HFFc6 (cell line): ENCODE measurements around the gene PAPPA2. TPM values are rescaled to one million over a fixed set of nuclear protein-coding genes. Genes with fewer than 3 reads are reported as not detected.

Experiments
- DNase-seq: peaks from one replicate; pipeline ENCODE4 v3.0.0-alpha.2; 2018
- H3K27ac Mint-ChIP-seq: 2 replicates; pipeline ENCODE4 v1.8.0; 2020; ENCODE audit warnings: mild to moderate bottlenecking, mixed read lengths
- H3K27me3 Mint-ChIP-seq: 2 replicates; pipeline ENCODE4 v1.8.0; 2021; ENCODE audit warnings: mild to moderate bottlenecking, moderate library complexity, mixed read lengths; ENCODE audit not compliant: insufficient read depth
- H3K36me3 Mint-ChIP-seq: 2 replicates; pipeline ENCODE4 v1.8.0; 2021; ENCODE audit warnings: low read depth, mixed read lengths
- H3K4me1 Mint-ChIP-seq: 2 replicates; pipeline ENCODE4 v1.8.0; 2020; ENCODE audit warnings: low read depth, mixed read lengths
- H3K4me3 Mint-ChIP-seq: 2 replicates; pipeline ENCODE4 v1.8.0; 2020; ENCODE audit warnings: mild to moderate bottlenecking, moderate library complexity, mixed read lengths
- H3K9me3 Mint-ChIP-seq: 2 replicates; pipeline ENCODE4 v1.8.0; 2020; ENCODE audit warnings: mild to moderate bottlenecking, mixed read lengths
- CTCF ChIP-seq: fragments of 200-600 bp; sonication (generic); IDR thresholded peaks from 2 replicates; pipeline ENCODE4 v1.5.0; 2021; ENCODE audit warnings: antibody characterized with exemption, mild to moderate bottlenecking
- total RNA-seq, 6 experiments: library from RNA; stranded (reverse); fragmentation: NEBNext Ultra II Directional; extraction: Animal tissue kit (Norgen Biotek cat#: 25700); gene quantifications; 2 replicates in 1 of 6; 3 replicates in 5 of 6; pipeline ENCODE4 v1.2.3, GENCODE V29; 2021

PAPPA2 gene
- total RNA-seq, 6 experiments from 2014 or later, result 0.16 to 1.1 (median 0.42) TPM

GRCh38 chr1:176800978-176801513, 338.1 kb downstream of the PAPPA2 start:
- no peaks in the 10 kb centered on the region for H3K27me3 Mint-ChIP-seq
- H3K4me1 Mint-ChIP-seq, result no peaks in the 10 kb centered on the region
- H3K36me3 Mint-ChIP-seq, result no peaks in the 10 kb centered on the region
- no peak overlapping the region for H3K27ac Mint-ChIP-seq
- TF ChIP-seq CTCF, result no peak
- H3K4me3 Mint-ChIP-seq, result no peak overlapping the region
- peaks cover 36% of the 10 kb centered on the region for H3K9me3 Mint-ChIP-seq
- DNase-seq, result no peak

- DNase-seq, result no peak
- Mint-ChIP-seq H3K36me3 (no peaks in the 10 kb centered on the region), H3K27ac (no peak overlapping the region), H3K4me3 (no peak overlapping the region), H3K27me3 (no peaks in the 10 kb centered on the region), H3K4me1 (no peaks in the 10 kb centered on the region), H3K9me3 (peaks cover 34% of the 10 kb centered on the region)
- TF ChIP-seq CTCF, result no peak
Measured at GRCh38 chr1:176801514-176802020, 338.6 kb downstream of the PAPPA2 start.

GRCh38 chr1:176802316-176802715, 339.3 kb downstream of the PAPPA2 start:
- no peaks in the 10 kb centered on the region for H3K27me3 Mint-ChIP-seq
- no peak for TF ChIP-seq CTCF
- H3K4me1 Mint-ChIP-seq, result no peaks in the 10 kb centered on the region
- no peaks in the 10 kb centered on the region for H3K36me3 Mint-ChIP-seq
- no peak for DNase-seq
- no peak overlapping the region for H3K27ac Mint-ChIP-seq
- no peak overlapping the region for H3K4me3 Mint-ChIP-seq
- peaks cover 40% of the 10 kb centered on the region for H3K9me3 Mint-ChIP-seq

- Mint-ChIP-seq H3K27ac (no peak overlapping the region), H3K27me3 (no peaks in the 10 kb centered on the region), H3K4me1 (no peaks in the 10 kb centered on the region), H3K4me3 (no peak overlapping the region), H3K36me3 (no peaks in the 10 kb centered on the region), H3K9me3 (peaks cover 34% of the 10 kb centered on the region)
- DNase-seq, result no peak
- TF ChIP-seq CTCF, result no peak
Measured at GRCh38 chr1:176803042-176803441, 340.1 kb downstream of the PAPPA2 start.

GRCh38 chr1:176803596-176803995, 340.6 kb downstream of the PAPPA2 start:
- no peaks in the 10 kb centered on the region for H3K36me3 Mint-ChIP-seq
- H3K4me3 Mint-ChIP-seq, result no peak overlapping the region
- DNase-seq, result no peak
- H3K27ac Mint-ChIP-seq, result no peak overlapping the region
- H3K27me3 Mint-ChIP-seq, result no peaks in the 10 kb centered on the region
- no peaks in the 10 kb centered on the region for H3K4me1 Mint-ChIP-seq
- no peak for TF ChIP-seq CTCF
- H3K9me3 Mint-ChIP-seq, result peaks cover 34% of the 10 kb centered on the region
